ENCODE results near the gene SPATA17.

DNA sequence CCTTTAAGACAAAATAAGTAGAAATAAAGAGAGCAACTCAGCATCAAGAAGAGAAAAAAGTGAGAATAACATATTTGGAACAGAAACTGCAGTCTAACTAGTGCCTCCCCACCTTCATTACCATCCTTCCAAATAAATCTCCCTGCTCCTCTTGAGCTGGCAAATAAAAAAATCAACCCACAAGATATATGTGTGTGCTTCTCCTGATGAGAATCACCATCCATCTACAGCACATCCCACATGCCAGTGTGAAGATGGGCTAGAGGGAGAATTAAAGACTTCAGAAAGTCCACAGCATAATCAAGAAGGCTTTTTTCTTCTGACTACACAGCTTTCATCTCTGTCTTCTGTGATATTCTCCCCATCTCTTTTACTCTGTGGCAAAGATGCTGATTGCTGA lies 244.1 kb downstream of the SPATA17 start:
- no peak for TF ChIP-seq FOXM1 (IDR thresholded peaks at IDR 0.05; ENCODE audit: borderline replicate concordance)
- no peak for TF ChIP-seq BHLHE40 (IDR thresholded peaks at IDR 0.05; ENCODE audit: borderline replicate concordance)
- no peak for TF ChIP-seq ZNF384 (IDR thresholded peaks at IDR 0.05)
- TF ChIP-seq ELF4 (IDR thresholded peaks at IDR 0.05) = no peak
- TF ChIP-seq SP1 (IDR thresholded peaks at IDR 0.05) = no peak
- TF ChIP-seq FOXA1 (IDR thresholded peaks at IDR 0.05) = no peak
- no peak for TF ChIP-seq SUZ12 (IDR thresholded peaks at IDR 0.05)
- TF ChIP-seq HDGF (IDR thresholded peaks at IDR 0.05; ENCODE audit: borderline replicate concordance) = no peak
- no peak for TF ChIP-seq TARDBP (IDR thresholded peaks at IDR 0.05)
- TF ChIP-seq, protein P1, sequence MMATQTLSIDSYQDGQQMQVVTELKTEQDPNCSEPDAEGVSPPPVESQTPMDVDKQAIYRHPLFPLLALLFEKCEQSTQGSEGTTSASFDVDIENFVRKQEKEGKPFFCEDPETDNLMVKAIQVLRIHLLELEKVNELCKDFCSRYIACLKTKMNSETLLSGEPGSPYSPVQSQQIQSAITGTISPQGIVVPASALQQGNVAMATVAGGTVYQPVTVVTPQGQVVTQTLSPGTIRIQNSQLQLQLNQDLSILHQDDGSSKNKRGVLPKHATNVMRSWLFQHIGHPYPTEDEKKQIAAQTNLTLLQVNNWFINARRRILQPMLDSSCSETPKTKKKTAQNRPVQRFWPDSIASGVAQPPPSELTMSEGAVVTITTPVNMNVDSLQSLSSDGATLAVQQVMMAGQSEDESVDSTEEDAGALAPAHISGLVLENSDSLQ (IDR thresholded peaks at IDR 0.05) = no peak
- no peak for TF ChIP-seq LEF1 (IDR thresholded peaks at IDR 0.05; ENCODE audit: borderline replicate concordance)
